CD14-positive monocyte (primary cell): Measurements from ENCODE around the gene MPRIP. TPM values are rescaled to one million over a fixed set of nuclear protein-coding genes. Genes with fewer than 3 reads are reported as not detected.

Experiments used
- DNase-seq, 3 donors: peaks; one replicate each; pipeline ENCODE4 v3.0.0-alpha.2; 2011 to 2022
- H2AFZ ChIP-seq: 2 replicates; pipeline ENCODE4 v1.6.0; 2012; ENCODE audit warnings: mild to moderate bottlenecking, low read depth, low read length, inconsistent platforms; ENCODE audit not compliant: insufficient read depth, poor library complexity, severe bottlenecking
- H3K27ac ChIP-seq, 2 donors: 1 replicate in 1 of 2; 2 replicates in 1 of 2; pipeline ENCODE4 v1.5.1; 2012 to 2013; ENCODE audit warnings: low read length in 2 of 2, control low read depth in 1 of 2, inconsistent platforms in 1 of 2, low read depth in 1 of 2, mild to moderate bottlenecking in 1 of 2
- H3K27me3 ChIP-seq, 2 donors: one replicate each; pipeline versions ENCODE4 v1.6.0 to v1.6.1; 2011 to 2013; ENCODE audit warnings: low read length in 2 of 2; ENCODE audit not compliant: control insufficient read depth in 2 of 2, insufficient read depth in 2 of 2
- H3K36me3 ChIP-seq, 2 donors: replicated peaks in 1 of 2; 1 replicate in 1 of 2; 2 replicates in 1 of 2; pipeline versions ENCODE4 v1.5.1 to v1.6.1; 2012 to 2013; ENCODE audit warnings: low read length in 2 of 2, control low read depth in 1 of 2, inconsistent platforms in 1 of 2, mild to moderate bottlenecking in 1 of 2; ENCODE audit not compliant: insufficient read depth in 2 of 2, control insufficient read depth in 1 of 2
- H3K4me1 ChIP-seq, 2 donors: 1 replicate in 1 of 2; 2 replicates in 1 of 2; pipeline versions ENCODE4 v1.5.1 to v1.6.1; 2012 to 2013; ENCODE audit warnings: low read length in 2 of 2, control low read depth in 1 of 2, inconsistent platforms in 1 of 2, mild to moderate bottlenecking in 1 of 2, moderate library complexity in 1 of 2; ENCODE audit not compliant: insufficient read depth in 2 of 2, control insufficient read depth in 1 of 2
- H3K4me2 ChIP-seq: replicated peaks from 2 replicates; pipeline ENCODE3; 2012; ENCODE audit warnings: low read length, moderate library complexity, mild to moderate bottlenecking; ENCODE audit not compliant: poor library complexity, severe bottlenecking; ENCODE audit errors: extremely low read depth
- H3K4me3 ChIP-seq, 3 experiments: fragments of 200-600 bp in 1 of 3; sonication (generic) in 1 of 3; replicated peaks in 1 of 3; 1 replicate in 2 of 3; 2 replicates in 1 of 3; pipeline ENCODE4 v1.5.1; 2011 to 2013; ENCODE audit warnings: low read length in 3 of 3, mild to moderate bottlenecking in 3 of 3, control low read depth in 2 of 3, low read depth in 2 of 3, inconsistent platforms in 1 of 3, moderate library complexity in 1 of 3
- H3K79me2 ChIP-seq: 2 replicates; pipeline ENCODE4 v1.6.0; 2012; ENCODE audit warnings: mild to moderate bottlenecking, control low read depth, inconsistent platforms, low read length, moderate library complexity; ENCODE audit not compliant: insufficient read depth
- H3K9ac ChIP-seq: 2 replicates; pipeline ENCODE4 v1.6.0; 2017; ENCODE audit warnings: low read length, mild to moderate bottlenecking; ENCODE audit not compliant: insufficient read depth, poor library complexity, severe bottlenecking
- H3K9me3 ChIP-seq, 2 donors: replicated peaks in 1 of 2; 1 replicate in 1 of 2; 2 replicates in 1 of 2; pipeline versions ENCODE4 v1.5.1 to v1.6.1; 2012 to 2013; ENCODE audit warnings: low read length in 2 of 2, control low read depth in 1 of 2; ENCODE audit not compliant: control insufficient read depth in 1 of 2, insufficient read depth in 1 of 2
- H4K20me1 ChIP-seq: 2 replicates; pipeline ENCODE4 v1.6.0; 2012; ENCODE audit warnings: mild to moderate bottlenecking, low read length, control low read depth, moderate library complexity; ENCODE audit not compliant: insufficient read depth
- H3K27ac Mint-ChIP-seq, 7 donors: one replicate each; pipeline ENCODE4 v1.8.0; 2020; ENCODE audit warnings: mild to moderate bottlenecking in 7 of 7, mixed read lengths in 7 of 7, moderate library complexity in 6 of 7, inconsistent platforms in 2 of 7
- H3K27me3 Mint-ChIP-seq, 3 donors: one replicate each; pipeline ENCODE4 v1.8.0; 2021 to 2022; ENCODE audit warnings: low read depth in 3 of 3, mild to moderate bottlenecking in 3 of 3, mixed read lengths in 3 of 3, moderate library complexity in 3 of 3, inconsistent platforms in 1 of 3
- H3K36me3 Mint-ChIP-seq, 2 donors: one replicate each; pipeline ENCODE4 v1.8.0; 2020; ENCODE audit warnings: mixed read lengths in 2 of 2, inconsistent platforms in 1 of 2, mild to moderate bottlenecking in 1 of 2
- H3K4me1 Mint-ChIP-seq: one replicate; pipeline ENCODE4 v1.8.0; 2020; ENCODE audit warnings: mild to moderate bottlenecking, mixed read lengths
- H3K4me3 Mint-ChIP-seq, 2 donors: one replicate each; pipeline ENCODE4 v1.8.0; 2020; ENCODE audit warnings: mild to moderate bottlenecking in 2 of 2, mixed read lengths in 2 of 2, moderate library complexity in 1 of 2
- H3K9me3 Mint-ChIP-seq, 7 donors: one replicate each; pipeline ENCODE4 v1.8.0; 2020 to 2022; ENCODE audit warnings: mixed read lengths in 7 of 7, mild to moderate bottlenecking in 6 of 7, moderate library complexity in 6 of 7, inconsistent platforms in 2 of 7
- WGBS: methylation state at CpG from one replicate; pipeline ENCODE4 v1.1.5; 2013; ENCODE audit warnings: missing lambda C conversion rate; ENCODE audit not compliant: insufficient coverage; 5-methylcytosine and 5-hydroxymethylcytosine counted together
- intact Hi-C, 2 donors: fragments of 100-400 bp; cut with micrococcal nuclease; formaldehyde crosslinking; loops; one replicate each; pipeline versions ENCODE4 v1.15.0 to v1.15.1; 2023
- polyA plus RNA-seq, 3 donors: library from polyadenylated mRNA; depleted of rRNA in 1 of 3; unstranded in 2 of 3; stranded (reverse) in 1 of 3; fragments of 300-500 nt in 2 of 3; fragments of >200 nt in 1 of 3; fragmentation: Illumina TruSeq in 2 of 3; gene quantifications; 1 replicate in 2 of 3; 2 replicates in 1 of 3; pipeline ENCODE4 v1.2.3, GENCODE V29; 2012 to 2021
- TF ChIP-seq, protein P1 (sequence below): fragments of 200-600 bp; IDR thresholded peaks from one replicate; pipeline ENCODE4 v1.8.0; 2022; ENCODE audit warnings: antibody characterized with exemption, mild to moderate bottlenecking

The MPRIP gene
- polyA plus RNA-seq, 3 donors: 2.0 to 48.7 (median 2.5) TPM

DNA sequence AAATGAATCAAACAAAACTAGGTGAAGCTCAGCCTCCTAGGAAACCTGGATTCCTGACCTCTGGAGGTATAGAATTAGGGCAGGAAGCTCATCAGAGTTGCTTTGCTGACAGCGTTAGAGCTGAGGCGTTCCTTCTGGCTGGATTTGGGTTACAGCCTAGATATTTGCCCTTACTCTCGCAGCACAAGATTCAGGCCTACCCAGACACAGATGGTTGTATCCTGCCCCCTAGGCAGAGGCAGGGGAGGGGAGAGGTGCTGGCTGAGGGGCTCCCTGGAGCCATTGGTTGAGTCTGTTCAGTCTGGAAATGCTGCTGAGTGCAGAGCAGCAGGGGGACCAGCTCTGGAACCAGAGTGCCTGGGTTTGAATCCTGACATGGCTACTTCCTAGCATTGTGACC lies 78.4 kb downstream of the MPRIP start:
- Histone ChIP-seq H3K27ac (no peak overlapping the region), H3K9me3 (no peaks in the 10 kb centered on the region), H2AFZ (no peak overlapping the region), H3K9ac (no peak overlapping the region), H3K4me2 (no peak overlapping the region), H3K36me3 (no peaks in the 10 kb centered on the region), H4K20me1 (peaks cover 81% of the 10 kb centered on the region), H3K27me3 (no peaks in the 10 kb centered on the region), H3K4me3 (no peak overlapping the region), H3K79me2 (peaks cover 24% of the 10 kb centered on the region), H3K4me1 (peaks cover 0 to 15% of the 10 kb centered on the region in 2 donors)
- TF ChIP-seq, protein P1, sequence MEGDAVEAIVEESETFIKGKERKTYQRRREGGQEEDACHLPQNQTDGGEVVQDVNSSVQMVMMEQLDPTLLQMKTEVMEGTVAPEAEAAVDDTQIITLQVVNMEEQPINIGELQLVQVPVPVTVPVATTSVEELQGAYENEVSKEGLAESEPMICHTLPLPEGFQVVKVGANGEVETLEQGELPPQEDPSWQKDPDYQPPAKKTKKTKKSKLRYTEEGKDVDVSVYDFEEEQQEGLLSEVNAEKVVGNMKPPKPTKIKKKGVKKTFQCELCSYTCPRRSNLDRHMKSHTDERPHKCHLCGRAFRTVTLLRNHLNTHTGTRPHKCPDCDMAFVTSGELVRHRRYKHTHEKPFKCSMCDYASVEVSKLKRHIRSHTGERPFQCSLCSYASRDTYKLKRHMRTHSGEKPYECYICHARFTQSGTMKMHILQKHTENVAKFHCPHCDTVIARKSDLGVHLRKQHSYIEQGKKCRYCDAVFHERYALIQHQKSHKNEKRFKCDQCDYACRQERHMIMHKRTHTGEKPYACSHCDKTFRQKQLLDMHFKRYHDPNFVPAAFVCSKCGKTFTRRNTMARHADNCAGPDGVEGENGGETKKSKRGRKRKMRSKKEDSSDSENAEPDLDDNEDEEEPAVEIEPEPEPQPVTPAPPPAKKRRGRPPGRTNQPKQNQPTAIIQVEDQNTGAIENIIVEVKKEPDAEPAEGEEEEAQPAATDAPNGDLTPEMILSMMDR: no peak
- H3K36me3 Mint-ChIP-seq: peaks cover 0 to 2% of the 10 kb centered on the region in 2 donors
- H3K27me3 Mint-ChIP-seq: no peaks in the 10 kb centered on the region
- H3K4me1 Mint-ChIP-seq: peaks cover 33% of the 10 kb centered on the region
- intact Hi-C loops: no loop called here
- no peaks in the 10 kb centered on the region for H3K9me3 Mint-ChIP-seq
- WGBS: 83% methylated on average over 3 of the region's 3 CpGs
- DNase-seq: no peak
- no peak overlapping the region for H3K27ac Mint-ChIP-seq
- no peak overlapping the region for H3K4me3 Mint-ChIP-seq

DNA sequence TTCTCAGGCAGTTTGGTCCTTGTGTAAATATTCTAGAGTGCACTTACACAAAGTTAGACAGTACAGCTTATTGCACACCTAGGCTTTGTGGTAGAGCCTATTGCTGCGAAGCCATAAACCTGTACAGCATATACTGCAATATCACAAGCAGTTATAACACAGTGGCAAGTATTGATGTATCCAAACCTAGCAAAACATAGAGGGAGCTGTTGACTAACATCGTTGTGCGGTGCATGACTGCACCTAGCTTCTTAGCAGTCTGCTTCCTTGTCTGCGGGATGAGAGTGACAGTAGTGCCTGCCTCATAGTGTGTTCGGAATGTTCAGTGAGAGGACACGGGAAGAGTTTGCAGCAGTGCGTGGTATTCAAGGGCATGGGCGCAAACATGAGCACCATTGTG lies 78.9 kb downstream of the MPRIP start:
- DNase-seq: no peak
- Mint-ChIP-seq H3K4me3 (no peak overlapping the region), H3K9me3 (no peaks in the 10 kb centered on the region), H3K27ac (no peak overlapping the region), H3K4me1 (peaks cover 37% of the 10 kb centered on the region), H3K36me3 (peaks cover 0 to 2% of the 10 kb centered on the region in 2 donors), H3K27me3 (no peaks in the 10 kb centered on the region)
- intact Hi-C loops: no loop called here
- no peaks in the 10 kb centered on the region for H3K27me3 ChIP-seq
- no peak overlapping the region for H3K4me2 ChIP-seq
- TF ChIP-seq, protein P1: no peak
- H3K79me2 ChIP-seq: peaks cover 23% of the 10 kb centered on the region
- peaks cover 3 to 20% of the 10 kb centered on the region in 2 donors for H3K4me1 ChIP-seq
- H2AFZ ChIP-seq: no peak overlapping the region
- H3K36me3 ChIP-seq: no peaks in the 10 kb centered on the region
- H3K27ac ChIP-seq: no peak overlapping the region
- WGBS: 86% methylated on average over 8 of the region's 8 CpGs
- H3K4me3 ChIP-seq: no peak overlapping the region
- no peak overlapping the region for H3K9ac ChIP-seq
- H4K20me1 ChIP-seq: peaks cover 82% of the 10 kb centered on the region
- H3K9me3 ChIP-seq: no peaks in the 10 kb centered on the region
